H1 (cell line): ENCODE measurements around the gene CDK7.

Experiments
- CREB1 ChIP-seq: IDR thresholded peaks from 2 replicates; pipeline ENCODE4 v1.6.1; 2012; ENCODE audit warnings: inconsistent platforms
- CTCF ChIP-seq, 3 experiments: IDR thresholded peaks; 1 replicate in 2 of 3; 2 replicates in 1 of 3; pipeline versions ENCODE4 v1.5.1 to v1.6.1; 2011; ENCODE audit warnings: low read length in 3 of 3, mild to moderate bottlenecking in 3 of 3, inconsistent platforms in 2 of 3, low read depth in 1 of 3, moderate library complexity in 1 of 3; ENCODE audit not compliant: insufficient read depth in 1 of 3; ENCODE audit errors: control extremely low read depth in 1 of 3
- RNF2 ChIP-seq: fragments of 200-900, 300-1000 bp; sonication (generic); IDR thresholded peaks from 2 replicates; pipeline ENCODE4 v1.7.1; 2016; ENCODE audit warnings: borderline replicate concordance, low read depth, mild to moderate bottlenecking, antibody characterized with exemption, low read length; ENCODE audit not compliant: poor library complexity, severe bottlenecking; ENCODE audit errors: missing control alignments

DNA sequence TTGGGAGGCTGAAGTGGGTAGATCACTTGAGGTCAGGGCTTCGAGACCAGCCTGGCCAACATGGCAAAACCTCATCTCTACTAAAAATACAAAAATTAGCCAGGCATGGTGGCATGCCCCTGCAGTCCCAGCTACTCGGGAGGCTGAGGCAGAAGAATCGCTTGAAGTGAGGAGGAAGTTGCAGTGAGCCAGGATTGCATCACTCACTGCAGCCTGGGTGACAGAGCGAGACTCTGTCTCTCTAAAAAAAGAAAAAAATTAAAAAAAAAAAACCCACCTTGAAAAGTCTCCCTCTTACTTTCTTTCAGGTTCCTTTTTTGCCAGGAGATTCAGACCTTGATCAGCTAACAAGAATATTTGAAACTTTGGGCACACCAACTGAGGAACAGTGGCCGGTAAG lies 34.2 kb downstream of the CDK7 start:
- no peak for TF ChIP-seq CTCF (IDR thresholded peaks at IDR 0.05; ENCODE audit: control extremely low read depth in 1 of 3, insufficient read depth in 1 of 3, low read depth in 1 of 3, low read length in 3 of 3)
- TF ChIP-seq CREB1, result no peak
- TF ChIP-seq RNF2, result no peak
